Lung (tissue), 12 donors: ENCODE data around the gene KLHL36. TPM values are rescaled to one million over a fixed set of nuclear protein-coding genes. Genes with fewer than 3 reads are reported as not detected.
A peak's percentile ranks its signal among the peaks of the same experiment; 100 is the strongest.

Source experiments
- ATAC-seq: fragments of 200-7000 bp; cut with Tn5 transposase; one replicate; pipeline ENCODE4 v1.9.1; 2020; ENCODE audit warnings: moderate number of reproducible peaks; ENCODE audit not compliant: insufficient read depth, low FRiP score
- DNase-seq, 3 donors: peaks; one replicate each; pipeline ENCODE4 v3.0.0-alpha.2; 2013 to 2017
- H3K27ac ChIP-seq, 2 donors: one replicate each; pipeline ENCODE4 v1.5.1; 2013; ENCODE audit warnings: mild to moderate bottlenecking in 2 of 2, moderate library complexity in 2 of 2, control low read depth in 1 of 2, inconsistent platforms in 1 of 2, low read depth in 1 of 2, low read length in 1 of 2
- H3K27me3 ChIP-seq, 3 donors: one replicate each; pipeline ENCODE4 v1.5.1; 2013; ENCODE audit warnings: low read length in 2 of 3; ENCODE audit not compliant: control insufficient read depth in 3 of 3, insufficient read depth in 3 of 3
- H3K36me3 ChIP-seq, 4 donors: one replicate each; pipeline ENCODE4 v1.5.1; 2013; ENCODE audit warnings: low read length in 4 of 4, mild to moderate bottlenecking in 1 of 4, moderate library complexity in 1 of 4; ENCODE audit not compliant: control insufficient read depth in 4 of 4, insufficient read depth in 4 of 4
- H3K4me1 ChIP-seq, 5 donors: one replicate each; pipeline ENCODE4 v1.5.1; 2013; ENCODE audit warnings: low read length in 5 of 5, mild to moderate bottlenecking in 2 of 5, moderate library complexity in 1 of 5; ENCODE audit not compliant: control insufficient read depth in 5 of 5, insufficient read depth in 5 of 5
- H3K4me3 ChIP-seq: one replicate; pipeline ENCODE4 v1.5.1; 2013; ENCODE audit warnings: mild to moderate bottlenecking, control low read depth, moderate library complexity
- H3K9ac ChIP-seq, 2 donors: one replicate each; pipeline ENCODE4 v1.5.1; 2013; ENCODE audit warnings: low read length in 2 of 2, control low read depth in 1 of 2; ENCODE audit not compliant: insufficient read depth in 1 of 2
- H3K9me3 ChIP-seq, 4 donors: one replicate each; pipeline ENCODE4 v1.5.1; 2013; ENCODE audit warnings: low read length in 3 of 4, mild to moderate bottlenecking in 1 of 4, moderate library complexity in 1 of 4; ENCODE audit not compliant: control insufficient read depth in 4 of 4, insufficient read depth in 3 of 4
- CTCF ChIP-seq: IDR thresholded peaks from 2 replicates; pipeline ENCODE4 v1.5.1; 2012; ENCODE audit warnings: mild to moderate bottlenecking; ENCODE audit errors: control extremely low read depth, extremely low read depth
- WGBS, 2 donors: extraction: QIAGEN DNeasy Blood & Tissue Kit; methylation state at CpG; one replicate each; pipeline ENCODE4 v1.1.7; 2013; 5-methylcytosine and 5-hydroxymethylcytosine counted together
- polyA plus RNA-seq, 2 donors: library from polyadenylated mRNA; stranded (reverse); fragments of 200-250 nt; gene quantifications; one replicate each; pipeline ENCODE4 v1.2.1, GENCODE V29; 2013
- total RNA-seq, 2 donors: library from RNA; depleted of rRNA in 1 of 2; stranded (reverse); fragments of >200 nt in 1 of 2; gene quantifications; one replicate each; pipeline ENCODE4 v1.2.1, GENCODE V29; 2014 to 2021
- donor health status: control.
- donor health status: control.
- donor health status: Bipolar disorder and iron deficiency.
- donor health status: healthy.
- donor health status: DM: yes; HTN: yes; CAD: no.

The KLHL36 gene
- total and polyA plus RNA-seq, 4 donors, result 18.1 to 52.7 (median 32.3) TPM

- Histone ChIP-seq H3K27me3 (no peaks in the 10 kb centered on the region), H3K9ac (no peak overlapping the region), H3K4me1 (peaks cover 0 to 36% (median 17%) of the 10 kb centered on the region in 5 donors), H3K9me3 (peaks cover 0 to 5% (median under 1%) of the 10 kb centered on the region in 4 donors), H3K4me3 (no peak overlapping the region), H3K27ac (peak overlapping the region in 1 of 2 donors; percentile 29), H3K36me3 (peaks cover 0 to 5% (median under 1%) of the 10 kb centered on the region in 4 donors)
- WGBS, 2 donors, result 26 to 43% methylated on average over 7 of the region's 7 CpGs
- ATAC-seq (no peak), DNase-seq (no peak)
- TF ChIP-seq CTCF, result no peak
Observed at GRCh38 chr16:84607694-84608093, 40.6 kb upstream of the KLHL36 start.

- Histone ChIP-seq H3K36me3 (peaks cover 0 to 5% (median 1%) of the 10 kb centered on the region in 4 donors), H3K27ac (no peak overlapping the region), H3K9ac (no peak overlapping the region), H3K27me3 (no peaks in the 10 kb centered on the region), H3K9me3 (peaks cover 0 to 5% (median under 1%) of the 10 kb centered on the region in 4 donors), H3K4me1 (peaks cover 0 to 31% (median 14%) of the 10 kb centered on the region in 5 donors), H3K4me3 (no peak overlapping the region)
- ATAC-seq (no peak), DNase-seq (no peak)
- 68 to 73% methylated on average over 6 of the region's 6 CpGs for WGBS, 2 donors
- no peak for TF ChIP-seq CTCF
Observed at GRCh38 chr16:84608282-84608681, 40.0 kb upstream of the KLHL36 start.

DNA sequence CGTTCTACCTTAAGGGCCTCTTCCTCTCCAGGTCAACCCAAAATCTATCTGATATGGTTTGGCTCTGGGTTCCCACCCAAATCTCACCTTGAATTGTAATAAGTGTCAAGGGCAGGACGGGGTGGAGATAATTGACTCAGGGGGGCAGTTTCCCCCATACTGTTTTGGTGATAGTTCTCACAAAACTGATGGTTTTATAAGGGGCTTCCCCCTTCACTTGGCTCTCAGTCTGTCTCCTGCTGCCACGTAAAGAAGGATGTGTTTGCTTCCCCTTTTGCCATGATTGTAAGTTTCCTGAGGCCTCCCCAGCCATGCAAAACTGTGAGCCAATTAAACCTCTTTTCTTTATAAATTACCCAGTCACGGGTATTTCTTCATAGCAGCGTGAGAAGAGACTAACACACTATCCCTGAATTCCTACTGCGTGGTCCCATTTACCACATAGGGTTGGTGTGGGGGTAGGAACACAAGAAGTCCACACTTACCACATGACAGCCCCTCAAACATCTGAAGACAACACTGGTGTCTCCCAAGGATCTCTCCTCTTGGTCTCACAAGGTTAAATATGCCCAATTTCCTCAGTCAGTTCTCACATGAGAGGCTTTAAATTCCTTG lies 38.6 kb upstream of the KLHL36 start:
- ATAC-seq (no peak), DNase-seq (no peak)
- no peaks in the 10 kb centered on the region for H3K27me3 ChIP-seq
- 58 to 68% methylated on average over 6 of the region's 6 CpGs for WGBS, 2 donors
- H3K4me1 ChIP-seq, result peaks cover 0 to 29% (median 14%) of the 10 kb centered on the region in 5 donors
- H3K9ac ChIP-seq, result no peak overlapping the region
- H3K4me3 ChIP-seq, result no peak overlapping the region
- TF ChIP-seq CTCF, result no peak
- peak overlapping the region in 1 of 2 donors; percentile 17 for H3K27ac ChIP-seq
- H3K36me3 ChIP-seq, result peaks cover 0 to 5% (median 2%) of the 10 kb centered on the region in 4 donors
- peaks cover 0 to 5% (median under 1%) of the 10 kb centered on the region in 4 donors for H3K9me3 ChIP-seq
